ENCODE results near the gene IFT74. TPM values are rescaled to one million over a fixed set of nuclear protein-coding genes. Genes with fewer than 3 reads are reported as not detected.

The IFT74 gene
- total RNA-seq, 5 donors from 2014 or later (not counting 1 experiment from before 2014, with no cell fraction given), result 6.2 to 11.1 (median 8.9) TPM

DNA sequence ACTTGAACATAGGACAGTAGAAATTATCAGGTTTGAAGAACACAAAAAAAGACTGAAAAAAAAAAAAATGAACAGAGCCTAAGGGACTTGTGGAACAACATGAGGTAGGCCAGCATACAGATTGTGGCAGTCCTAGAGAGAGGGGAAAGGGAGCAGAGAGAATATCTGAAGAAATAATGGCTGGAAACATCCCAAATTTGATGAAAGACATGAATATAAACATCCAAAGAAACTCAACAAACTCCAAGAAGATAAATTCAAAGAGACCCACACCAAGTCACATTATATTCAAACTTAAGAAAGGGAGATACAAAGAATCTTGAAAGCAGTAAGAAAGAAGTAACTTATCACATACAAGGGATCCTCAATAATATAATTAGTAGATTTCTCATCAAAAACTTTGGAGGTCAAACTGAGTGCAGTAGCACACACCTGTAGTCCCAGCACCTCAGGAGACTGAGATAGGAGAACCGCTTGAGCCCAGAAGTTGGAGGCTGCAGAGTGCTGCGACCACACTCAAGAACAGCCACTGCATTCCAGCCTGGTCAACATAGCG is 18.3 kb upstream of the IFT74 start:
- no peak overlapping the region for H3K4me3 ChIP-seq (ENCODE audit: control insufficient read depth in 1 of 2, extremely low read depth in 1 of 2, low read length in 1 of 2)
- peaks cover 2 to 5% of the 10 kb centered on the region in 2 experiments for H3K4me1 ChIP-seq (ENCODE audit: control insufficient read depth in 1 of 2, extremely low read depth in 1 of 2, insufficient read depth in 2 of 2, low read length in 2 of 2)
- peaks cover 0 to 3% of the 10 kb centered on the region in 2 donors for H3K36me3 ChIP-seq (ENCODE audit: control insufficient read depth in 2 of 2, extremely low read depth in 1 of 2, insufficient read depth in 1 of 2, low read length in 1 of 2)
- no peaks in the 10 kb centered on the region for H3K9me3 ChIP-seq
- Mint-ChIP-seq H3K27ac (peak overlapping the region in 1 of 2 donors; percentile 34), H3K9me3 (peaks cover 6 to 9% (median 7%) of the 10 kb centered on the region in 3 donors), H3K36me3 (peaks cover 23% of the 10 kb centered on the region), H3K4me1 (peaks cover 65 to 70% (median 66%) of the 10 kb centered on the region in 3 donors), H3K27me3 (no peaks in the 10 kb centered on the region), H3K4me3 (no peak overlapping the region)
- no peaks in the 10 kb centered on the region for H3K27me3 ChIP-seq (replicated peaks in 1 of 2; ENCODE audit: control insufficient read depth in 2 of 2, extremely low read depth in 1 of 2, insufficient read depth in 2 of 2, low read length in 1 of 2)
- WGBS (ENCODE audit: insufficient coverage), result 100% methylated on average over 3 of the region's 3 CpGs
- no peak overlapping the region for H3K27ac ChIP-seq (ENCODE audit: low read length)
- ATAC-seq (replicated peaks in 1 of 4), result no peak
- DNase-seq, result no peak
- ChIA-PET CTCF (interaction anchor here in 1 of 2 donors (0.7 kb wide), 1 partner anchor 22 kb away, joined by 5 read pairs; no protein-coding TSS in a partner anchor), POLR2A (interaction anchor here in 1 of 2 donors (0.6 kb wide), 1 partner anchor 100 kb away, joined by 5 read pairs; no protein-coding TSS in a partner anchor)

- ATAC-seq (replicated peaks in 1 of 4), result peak in 1 of 4 experiments; percentile 26
Measured at GRCh38 chr9:26939955-26940711, 16.1 kb upstream of the IFT74 start.

DNA sequence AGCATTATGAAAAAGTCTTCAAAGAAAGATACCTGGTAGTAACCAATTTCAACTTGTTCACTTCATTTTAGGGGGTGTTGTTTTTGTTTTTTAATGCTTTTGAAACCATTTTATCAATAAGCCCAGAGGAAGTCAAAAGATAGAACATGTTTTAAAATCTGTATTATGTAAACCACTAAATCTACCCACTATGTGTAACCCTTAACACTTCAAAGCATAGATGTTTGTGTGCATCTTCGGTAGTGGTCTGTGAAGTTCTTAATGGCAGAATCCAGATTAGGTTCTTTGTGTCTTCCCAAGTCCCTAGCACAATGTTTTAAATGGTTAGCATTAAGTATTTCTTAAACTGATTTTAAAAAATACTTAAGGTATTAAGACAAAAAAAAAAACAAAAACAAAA is 15.4 kb upstream of the IFT74 start:
- CTCF ChIA-PET, result no interaction called here
- no peaks in the 10 kb centered on the region for H3K27me3 Mint-ChIP-seq
- peaks cover 32% of the 10 kb centered on the region for H3K36me3 Mint-ChIP-seq
- peaks cover 83 to 86% (median 84%) of the 10 kb centered on the region in 3 donors for H3K4me1 Mint-ChIP-seq
- WGBS (ENCODE audit: insufficient coverage), result no CpG with 5 or more reads among the region's 1 CpG
- H3K4me3 ChIP-seq (ENCODE audit: control insufficient read depth in 1 of 2, extremely low read depth in 1 of 2, low read length in 1 of 2), result no peak overlapping the region
- no peaks in the 10 kb centered on the region for H3K9me3 ChIP-seq
- no peak for DNase-seq
- H3K4me3 Mint-ChIP-seq, result peak overlapping the region; percentile 13 to 27 (median 17)
- H3K27me3 ChIP-seq (replicated peaks in 1 of 2; ENCODE audit: control insufficient read depth in 2 of 2, extremely low read depth in 1 of 2, insufficient read depth in 2 of 2, low read length in 1 of 2), result no peaks in the 10 kb centered on the region
- no peak overlapping the region for H3K27ac ChIP-seq (ENCODE audit: low read length)
- peaks cover 11 to 23% of the 10 kb centered on the region in 2 experiments for H3K4me1 ChIP-seq (ENCODE audit: control insufficient read depth in 1 of 2, extremely low read depth in 1 of 2, insufficient read depth in 2 of 2, low read length in 2 of 2)
- peak in 1 of 4 experiments; percentile 46 for ATAC-seq (replicated peaks in 1 of 4)
- peaks cover 6 to 9% (median 7%) of the 10 kb centered on the region in 3 donors for H3K9me3 Mint-ChIP-seq
- H3K27ac Mint-ChIP-seq, result peak overlapping the region; percentile 34 to 66
- peaks cover 0 to 6% of the 10 kb centered on the region in 2 donors for H3K36me3 ChIP-seq (ENCODE audit: control insufficient read depth in 2 of 2, extremely low read depth in 1 of 2, insufficient read depth in 1 of 2, low read length in 1 of 2)
- POLR2A ChIA-PET, result interaction anchor here in 1 of 2 donors (0.7 kb wide), 1 partner anchor 14 kb away, joined by 5 read pairs; no protein-coding TSS in a partner anchor

More at GRCh38 chr9:26939955-26940711, 16.1 kb upstream of the IFT74 start:
- Mint-ChIP-seq H3K9me3 (peaks cover 6 to 9% (median 7%) of the 10 kb centered on the region in 3 donors), H3K36me3 (peaks cover 32% of the 10 kb centered on the region), H3K4me1 (peaks cover 82 to 86% (median 84%) of the 10 kb centered on the region in 3 donors), H3K4me3 (peak overlapping the region in 2 of 3 donors; percentile 17 to 27), H3K27me3 (no peaks in the 10 kb centered on the region), H3K27ac (peak overlapping the region; percentile 34 to 66)
- ChIA-PET POLR2A (no interaction called here), CTCF (no interaction called here)
- no peaks in the 10 kb centered on the region for H3K27me3 ChIP-seq (replicated peaks in 1 of 2; ENCODE audit: control insufficient read depth in 2 of 2, extremely low read depth in 1 of 2, insufficient read depth in 2 of 2, low read length in 1 of 2)
- peaks cover 0 to 6% of the 10 kb centered on the region in 2 donors for H3K36me3 ChIP-seq (ENCODE audit: control insufficient read depth in 2 of 2, extremely low read depth in 1 of 2, insufficient read depth in 1 of 2, low read length in 1 of 2)
- no peak overlapping the region for H3K4me3 ChIP-seq (ENCODE audit: control insufficient read depth in 1 of 2, extremely low read depth in 1 of 2, low read length in 1 of 2)
- H3K4me1 ChIP-seq (ENCODE audit: control insufficient read depth in 1 of 2, extremely low read depth in 1 of 2, insufficient read depth in 2 of 2, low read length in 2 of 2), result peaks cover 6 to 19% of the 10 kb centered on the region in 2 experiments
- H3K27ac ChIP-seq (ENCODE audit: low read length), result no peak overlapping the region
- no peaks in the 10 kb centered on the region for H3K9me3 ChIP-seq
- no peak for DNase-seq
- no CpG with 5 or more reads among the region's 3 CpGs for WGBS (ENCODE audit: insufficient coverage)

DNA sequence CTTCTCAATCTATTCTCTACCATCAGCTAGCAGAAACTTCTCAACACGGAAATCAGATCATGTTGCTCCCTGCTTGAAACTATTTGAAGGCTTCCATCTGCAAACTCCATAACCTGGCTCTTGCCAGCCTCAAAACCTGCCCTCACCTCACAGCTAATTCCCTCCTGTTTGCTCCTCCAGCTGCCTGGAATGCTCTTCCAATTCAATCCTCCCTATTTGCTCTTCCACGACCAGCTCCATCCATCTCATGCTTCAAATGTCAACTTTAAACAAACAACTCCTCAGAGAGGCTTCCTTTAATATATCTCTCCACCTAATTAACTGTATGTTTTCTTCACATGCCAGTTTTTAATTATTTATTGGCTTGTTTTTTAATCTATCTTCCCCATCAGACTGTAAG is 10.6 kb upstream of the IFT74 start:
- H3K27me3 Mint-ChIP-seq, result peaks cover 4 to 10% of the 10 kb centered on the region in 2 donors
- peaks cover 61 to 65% (median 64%) of the 10 kb centered on the region in 3 donors for H3K4me1 Mint-ChIP-seq
- no peak overlapping the region for H3K4me3 ChIP-seq (ENCODE audit: control insufficient read depth in 1 of 2, extremely low read depth in 1 of 2, low read length in 1 of 2)
- no peak overlapping the region for H3K27ac ChIP-seq (ENCODE audit: low read length)
- H3K4me3 Mint-ChIP-seq, result peak overlapping the region; percentile 85 to 97 (median 89)
- no peaks in the 10 kb centered on the region for H3K9me3 ChIP-seq
- H3K27me3 ChIP-seq (replicated peaks in 1 of 2; ENCODE audit: control insufficient read depth in 2 of 2, extremely low read depth in 1 of 2, insufficient read depth in 2 of 2, low read length in 1 of 2), result no peaks in the 10 kb centered on the region
- peaks cover 21 to 33% of the 10 kb centered on the region in 2 experiments for H3K4me1 ChIP-seq (ENCODE audit: control insufficient read depth in 1 of 2, extremely low read depth in 1 of 2, insufficient read depth in 2 of 2, low read length in 2 of 2)
- H3K36me3 ChIP-seq (ENCODE audit: control insufficient read depth in 2 of 2, extremely low read depth in 1 of 2, insufficient read depth in 1 of 2, low read length in 1 of 2), result peaks cover 0 to 6% of the 10 kb centered on the region in 2 donors
- no peaks in the 10 kb centered on the region for H3K9me3 Mint-ChIP-seq
- no peak for ATAC-seq (replicated peaks in 1 of 4)
- DNase-seq, result no peak
- ChIA-PET POLR2A (interaction anchor here (0.5 to 0.7 kb wide), 2 partner anchors 10 to 44 kb away, joined by 3 to 4 read pairs; partner anchors contain the start of gene IFT74 (in 1 of the 2)), CTCF (interaction anchor here in 1 of 2 donors (0.9 kb wide), 1 partner anchor 11 kb away, joined by 3 read pairs; the partner anchor contains the start of gene IFT74)
- WGBS (ENCODE audit: insufficient coverage), result 58% methylated on average over 2 of the region's 2 CpGs
- H3K27ac Mint-ChIP-seq, result peak overlapping the region; percentile 4 to 98
- peaks cover 10% of the 10 kb centered on the region for H3K36me3 Mint-ChIP-seq

GRCh38 chr9:26946753-26947727 is 9.2 kb upstream of the IFT74 start, which contains the start of gene PLAA:
Gene PLAA (minus strand): TSS chr9:26947242. CDS start chr9:26947045, 197 bp downstream.
- H3K36me3 Mint-ChIP-seq, result peaks cover 10% of the 10 kb centered on the region
- POLR2A ChIA-PET, result interaction anchor here (0.6 to 1.5 kb wide), 4 partner anchors 9 to 55 kb away, joined by 3 to 15 read pairs (median 4); partner anchors contain the start of genes CAAP1 (in 1 of the 2) and IFT74 (in 1 of the 2)
- CTCF ChIA-PET, result interaction anchor here in 1 of 2 donors (1.0 to 1.1 kb wide), 2 partner anchors 9 to 55 kb away, joined by 3 to 5 read pairs; partner anchors contain the start of genes CAAP1 and IFT74

More at GRCh38 chr9:26946753-26947727, 9.2 kb upstream of the IFT74 start, which contains the start of gene PLAA:
- Histone ChIP-seq H3K4me1 (ENCODE audit: control insufficient read depth in 1 of 2, extremely low read depth in 1 of 2, insufficient read depth in 2 of 2, low read length in 2 of 2) (peaks cover 21 to 33% of the 10 kb centered on the region in 2 experiments), H3K27ac (ENCODE audit: low read length) (peak within 1 kb of the TSS; percentile 98), H3K9me3 (no peaks in the 10 kb centered on the region), H3K27me3 (replicated peaks in 1 of 2; ENCODE audit: control insufficient read depth in 2 of 2, extremely low read depth in 1 of 2, insufficient read depth in 2 of 2, low read length in 1 of 2) (no peaks in the 10 kb centered on the region), H3K4me3 (ENCODE audit: control insufficient read depth in 1 of 2, extremely low read depth in 1 of 2, low read length in 1 of 2) (peak within 1 kb of the TSS; percentile 84 to 99), H3K36me3 (ENCODE audit: control insufficient read depth in 2 of 2, extremely low read depth in 1 of 2, insufficient read depth in 1 of 2, low read length in 1 of 2) (peaks cover 0 to 6% of the 10 kb centered on the region in 2 donors)
- peaks cover 46 to 52% (median 50%) of the 10 kb centered on the region in 3 donors for H3K4me1 Mint-ChIP-seq
- peak within 1 kb of the TSS; percentile 98 to 99 for H3K27ac Mint-ChIP-seq
- DNase-seq (peak; percentile 65 to 90 (median 80)), ATAC-seq (replicated peaks in 1 of 4) (peak; percentile 95 to 96 (median 95))
- peaks cover 4 to 10% of the 10 kb centered on the region in 2 donors for H3K27me3 Mint-ChIP-seq
- no peaks in the 10 kb centered on the region for H3K9me3 Mint-ChIP-seq
- peak within 1 kb of the TSS; percentile 85 to 97 (median 89) for H3K4me3 Mint-ChIP-seq
- WGBS (ENCODE audit: insufficient coverage), result under 1% methylated on average over 57 of the region's 76 CpGs
